GM23248 (cell line): ENCODE results near the gene ASB2.

Experiments used
- EZH2 ChIP-seq: fragments of 200-600 bp; sonication (generic); IDR thresholded peaks from 2 replicates; pipeline ENCODE4 v1.6.1; 2018; ENCODE audit warnings: antibody characterized with exemption, mild to moderate bottlenecking; ENCODE audit not compliant: insufficient read depth, poor library complexity, severe bottlenecking
- EZH2phosphoT487 ChIP-seq: fragments of 200-600 bp; sonication (generic); IDR thresholded peaks from 2 replicates; pipeline ENCODE4 v1.6.1; 2018; ENCODE audit warnings: antibody characterized with exemption, moderate library complexity, mild to moderate bottlenecking, low read depth; ENCODE audit not compliant: insufficient read depth

GRCh38 chr14:93925374-93925895, 50.9 kb downstream of the ASB2 start:
- TF ChIP-seq EZH2 (no peak), EZH2phosphoT487 (no peak)
